Astrocyte of the hippocampus (primary cell): ENCODE measurements around the gene STX18.
"Not testable (repeated sequence)": the region's sequence is repeated elsewhere in the genome, so short reads cannot be mapped to it uniquely, and the experiment has no call there.

Experiments
- DNase-seq: peaks from one replicate; pipeline ENCODE4 v3.0.0; 2011; ENCODE audit warnings: low read depth, low spot score

STX18 gene

GRCh38 chr4:4555916-4556315 lies 14.1 kb upstream of the STX18 start:
- DNase-seq = peak; percentile 89

GRCh38 chr4:4554234-4554633 lies 12.4 kb upstream of the STX18 start:
- DNase-seq = no peak

GRCh38 chr4:4552042-4552441 lies 10.2 kb upstream of the STX18 start:
- not testable (repeated sequence) for DNase-seq

GRCh38 chr4:4550161-4550560 lies 8.3 kb upstream of the STX18 start:
- not testable (repeated sequence) for DNase-seq

GRCh38 chr4:4549534-4549933 lies 7.7 kb upstream of the STX18 start:
- no peak for DNase-seq

GRCh38 chr4:4542774-4543485 lies 1.1 kb upstream of the STX18 start:
- no peak for DNase-seq

- peak; percentile 44 for DNase-seq
Measured at GRCh38 chr4:4541040-4541631, 712 bp downstream of the STX18 start.

- DNase-seq = no peak
Measured at GRCh38 chr4:4539481-4539880, 2.4 kb downstream of the STX18 start.

GRCh38 chr4:4535590-4535989 lies 6.3 kb downstream of the STX18 start:
- no peak for DNase-seq

GRCh38 chr4:4534515-4535145 lies 7.2 kb downstream of the STX18 start:
- DNase-seq = no peak

- no peak for DNase-seq
Measured at GRCh38 chr4:4533461-4534169, 8.2 kb downstream of the STX18 start.

- no peak for DNase-seq
Measured at GRCh38 chr4:4532371-4533154, 9.3 kb downstream of the STX18 start.

GRCh38 chr4:4529392-4529791 lies 12.5 kb downstream of the STX18 start:
- no peak for DNase-seq

GRCh38 chr4:4526401-4526800 lies 15.4 kb downstream of the STX18 start:
- DNase-seq = no peak

GRCh38 chr4:4524364-4524763 lies 17.5 kb downstream of the STX18 start:
- no peak for DNase-seq

- no peak for DNase-seq
Measured at GRCh38 chr4:4521731-4522130, 20.1 kb downstream of the STX18 start.

- peak; percentile 14 for DNase-seq
Measured at GRCh38 chr4:4521136-4521535, 20.7 kb downstream of the STX18 start.

- DNase-seq = peak; percentile 41
Measured at GRCh38 chr4:4519297-4519894, 22.5 kb downstream of the STX18 start.

- no peak for DNase-seq
Measured at GRCh38 chr4:4518747-4519146, 23.1 kb downstream of the STX18 start.

- DNase-seq = no peak
Measured at GRCh38 chr4:4514786-4515185, 27.1 kb downstream of the STX18 start.

- no peak for DNase-seq
Measured at GRCh38 chr4:4512282-4512681, 29.6 kb downstream of the STX18 start.
